SK-N-SH (cell line): ENCODE results near the gene LTBP1. TPM values are rescaled to one million over a fixed set of nuclear protein-coding genes. Genes with fewer than 3 reads are reported as not detected.

Experiments
- CTCF ChIA-PET: fragments of 300-600, 350-600 bp; formaldehyde crosslinking; extraction: SDS; loops from one replicate; lab custom pipeline; 2021; lab: Yijun Ruan, JAX
- POLR2A ChIA-PET: fragments of 350-600 bp; sonication (Branson Sonifier 250); formaldehyde crosslinking; extraction: SDS; loops from one replicate; lab custom pipeline; 2020; ENCODE audit warnings: antibody characterized with exemption, inconsistent platforms; lab: Yijun Ruan, JAX
- DNase-seq: peaks from one replicate; pipeline ENCODE4 v3.0.0; 2012
- H2AFZ ChIP-seq: fragments of 200-600 bp; sonication (generic); 2 replicates; pipeline ENCODE4 v1.8.1; 2016; ENCODE audit warnings: antibody characterized with exemption, mild to moderate bottlenecking, low read depth
- H3F3A ChIP-seq: fragments of 200-600 bp; sonication (generic); replicated peaks from 2 replicates; pipeline ENCODE3; 2016; ENCODE audit warnings: antibody characterized with exemption, mild to moderate bottlenecking; ENCODE audit not compliant: insufficient read depth
- H3K27ac ChIP-seq, 2 experiments: fragments of 200-500 bp in 1 of 2; fragments of 200-600 bp in 1 of 2; sonication (Bioruptor generic) in 1 of 2; sonication (generic), shearing (Covaris generic) in 1 of 2; 2 replicates each; pipeline versions ENCODE4 v1.5.1 to v1.6.1; 2014 to 2016; ENCODE audit warnings: low read depth in 2 of 2, inconsistent platforms in 1 of 2, low read length in 1 of 2, mild to moderate bottlenecking in 1 of 2, mixed read lengths in 1 of 2
- H3K27me3 ChIP-seq: fragments of 200-600 bp; sonication (generic), shearing (Covaris generic); 2 replicates; pipeline ENCODE4 v1.6.1; 2016; ENCODE audit warnings: mixed run types; ENCODE audit not compliant: insufficient read depth
- H3K36me3 ChIP-seq, 2 experiments: fragments of 200-500 bp in 1 of 2; fragments of 200-600 bp in 1 of 2; sonication (Bioruptor generic) in 1 of 2; sonication (generic) in 1 of 2; replicated peaks in 1 of 2; 2 replicates each; pipeline versions ENCODE3 to v1.5.1; 2014 to 2016; ENCODE audit warnings: low read length in 1 of 2, mild to moderate bottlenecking in 1 of 2; ENCODE audit not compliant: insufficient read depth in 2 of 2, control insufficient read depth in 1 of 2
- H3K4me1 ChIP-seq, 2 experiments: fragments of 200-500 bp in 1 of 2; fragments of 200-600 bp in 1 of 2; sonication (Bioruptor generic) in 1 of 2; sonication (generic), shearing (Covaris generic) in 1 of 2; 2 replicates each; pipeline versions ENCODE4 v1.5.1 to v1.6.1; 2014 to 2016; ENCODE audit warnings: low read depth in 1 of 2, low read length in 1 of 2, mixed run types in 1 of 2; ENCODE audit not compliant: insufficient read depth in 2 of 2, control insufficient read depth in 1 of 2
- H3K4me2 ChIP-seq: fragments of 200-600 bp; sonication (generic), shearing (Covaris generic); 2 replicates; pipeline ENCODE4 v1.6.1; 2017; ENCODE audit warnings: mixed run types
- H3K4me3 ChIP-seq, 2 experiments: fragments of 200-500 bp in 1 of 2; fragments of 200-600 bp in 1 of 2; sonication (Bioruptor generic) in 1 of 2; sonication (generic), shearing (Covaris generic) in 1 of 2; 2 replicates each; pipeline versions ENCODE4 v1.5.1 to v1.8.1; 2014 to 2016; ENCODE audit warnings: low read depth in 2 of 2, inconsistent platforms in 1 of 2, low read length in 1 of 2, mild to moderate bottlenecking in 1 of 2, mixed read lengths in 1 of 2, moderate library complexity in 1 of 2
- H3K79me2 ChIP-seq: fragments of 200-600 bp; sonication (generic); 2 replicates; pipeline ENCODE4 v1.8.1; 2017; ENCODE audit warnings: mild to moderate bottlenecking; ENCODE audit not compliant: insufficient read depth
- H3K9ac ChIP-seq: fragments of 200-600 bp; sonication (generic); 2 replicates; pipeline ENCODE4 v1.6.1; 2017; ENCODE audit warnings: mixed run types
- H3K9me2 ChIP-seq: fragments of 200-600 bp; sonication (generic); 2 replicates; pipeline ENCODE4 v1.6.1; 2017; ENCODE audit warnings: mixed run types
- H3K9me3 ChIP-seq: fragments of 200-600 bp; sonication (generic); 2 replicates; pipeline ENCODE4 v1.6.1; 2017; ENCODE audit warnings: mixed run types, mild to moderate bottlenecking, moderate library complexity
- H4K20me1 ChIP-seq: fragments of 200-600 bp; sonication (generic); 2 replicates; pipeline ENCODE4 v1.6.1; 2017; ENCODE audit warnings: mild to moderate bottlenecking, mixed run types; ENCODE audit not compliant: insufficient read depth
- ELF1 ChIP-seq: IDR thresholded peaks from 2 replicates; pipeline ENCODE4 v1.4.0; 2012
- EP300 ChIP-seq, 2 experiments: IDR thresholded peaks; 2 replicates each; pipeline versions ENCODE4 v1.4.0 to v1.6.1; 2012; ENCODE audit warnings: borderline replicate concordance in 1 of 2, low read depth in 1 of 2, low read length in 1 of 2
- FOXJ3 ChIP-seq: sonication (generic); formaldehyde crosslinking; IDR thresholded peaks from 2 replicates; pipeline ENCODE4 v1.5.1; 2020; ENCODE audit warnings: mild to moderate bottlenecking, missing genetic modification reagents
- GATA2 ChIP-seq: sonication (generic); formaldehyde crosslinking; IDR thresholded peaks from 2 replicates; pipeline ENCODE4 v1.5.0; 2020; ENCODE audit warnings: mild to moderate bottlenecking, missing genetic modification reagents
- JUND ChIP-seq: IDR thresholded peaks from 2 replicates; pipeline ENCODE4 v1.4.0; 2012
- MXI1 ChIP-seq: IDR thresholded peaks from 2 replicates; pipeline ENCODE4 v1.6.1; 2012; ENCODE audit warnings: mild to moderate bottlenecking, low read depth, low read length, improper control_type of control experiment
- NFIC ChIP-seq: IDR thresholded peaks from 2 replicates; pipeline ENCODE4 v1.4.0; 2012; ENCODE audit warnings: borderline replicate concordance
- NRF1 ChIP-seq: IDR thresholded peaks from 2 replicates; pipeline ENCODE4 v1.6.1; 2012; ENCODE audit warnings: low read depth, mild to moderate bottlenecking, low read length
- POLR2AphosphoS5 ChIP-seq: IDR thresholded peaks from 2 replicates; pipeline ENCODE4 v1.6.1; 2012; ENCODE audit warnings: low read depth, low read length
- RAD21 ChIP-seq: IDR thresholded peaks from 2 replicates; pipeline ENCODE4 v1.6.1; 2012; ENCODE audit warnings: mild to moderate bottlenecking, low read length
- RFX5 ChIP-seq: IDR thresholded peaks from 2 replicates; pipeline ENCODE4 v1.6.1; 2012; ENCODE audit warnings: mild to moderate bottlenecking, improper control_type of control experiment, low read length
- RXRA ChIP-seq: IDR thresholded peaks from 2 replicates; pipeline ENCODE4 v1.4.0; 2012; ENCODE audit warnings: low read depth, mild to moderate bottlenecking, borderline replicate concordance
- TAF1 ChIP-seq: IDR thresholded peaks from 2 replicates; pipeline ENCODE4 v1.6.1; 2012; ENCODE audit warnings: low read depth, mild to moderate bottlenecking, low read length, moderate library complexity, borderline replicate concordance
- TCF12 ChIP-seq: IDR thresholded peaks from 2 replicates; pipeline ENCODE4 v1.4.0; 2012
- WGBS: methylation state at CpG from one replicate; pipeline ENCODE4 v1.1.6; 2017; ENCODE audit warnings: low lambda C conversion rate; 5-methylcytosine and 5-hydroxymethylcytosine counted together
- polyA plus RNA-seq, 3 experiments: library from polyadenylated mRNA; depleted of rRNA; stranded (reverse); fragments of >200 nt; gene quantifications; 2 replicates each; pipeline ENCODE4 v1.2.3, GENCODE V29; 2012
- TF ChIP-seq, protein P1 (sequence below): IDR thresholded peaks from 2 replicates; pipeline ENCODE4 v1.4.0; 2012; ENCODE audit warnings: low read depth

The LTBP1 gene
- polyA plus RNA-seq, 1 of the 3 experiments (the other 2 are of a cell fraction) = 467 TPM

- no peak for TF ChIP-seq FOXJ3
- TF ChIP-seq MXI1 = no peak
- TF ChIP-seq TAF1 = no peak
- no peak for TF ChIP-seq ELF1
- TF ChIP-seq RAD21 = no peak
- TF ChIP-seq RXRA = no peak
- CTCF ChIA-PET = interaction anchor here (0.6 to 1.7 kb wide), 2 partner anchors 9 to 317 kb away, joined by 3 to 10 read pairs; no protein-coding TSS in a partner anchor
- WGBS = 71% methylated on average over 3 of the region's 3 CpGs
Measured at GRCh38 chr2:33042819-33043218, 96.1 kb downstream of the LTBP1 start.

GRCh38 chr2:33047939-33048338 is 101.2 kb downstream of the LTBP1 start:
- peak; percentile 13; the same call in 1 of the 2 replicates for TF ChIP-seq NFIC
- TF ChIP-seq NRF1 = no peak
- TF ChIP-seq GATA2 (CRISPR knock-in tag) = no peak
- no peak for TF ChIP-seq RFX5
- TF ChIP-seq, protein P1, sequence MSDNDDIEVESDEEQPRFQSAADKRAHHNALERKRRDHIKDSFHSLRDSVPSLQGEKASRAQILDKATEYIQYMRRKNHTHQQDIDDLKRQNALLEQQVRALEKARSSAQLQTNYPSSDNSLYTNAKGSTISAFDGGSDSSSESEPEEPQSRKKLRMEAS = no peak
- TF ChIP-seq TCF12 = peak; percentile 59
- TF ChIP-seq EP300 (IDR thresholded peaks at IDR 0.05; ENCODE audit: borderline replicate concordance in 1 of 2, low read depth in 1 of 2, low read length in 1 of 2) = peak in 1 of 2 experiments; percentile 37; a peak in 1 of 4 replicates
- peak; percentile 51 for TF ChIP-seq JUND
- TF ChIP-seq POLR2AphosphoS5 = no peak
- TF ChIP-seq RAD21 = no peak
- no peak for DNase-seq

More at GRCh38 chr2:33042819-33043218, 96.1 kb downstream of the LTBP1 start:
- peaks cover 3% of the 10 kb centered on the region; the same call in 1 of the 2 replicates for H3K79me2 ChIP-seq
- H3F3A ChIP-seq = no peaks in the 10 kb centered on the region
- H3K9me2 ChIP-seq = no peaks in the 10 kb centered on the region
- POLR2A ChIA-PET = no interaction called here
- no peak overlapping the region for H2AFZ ChIP-seq
- H3K4me3 ChIP-seq = no peak overlapping the region
- H4K20me1 ChIP-seq = no peaks in the 10 kb centered on the region
- H3K4me2 ChIP-seq = no peak overlapping the region
- no peak for DNase-seq
- no peak overlapping the region for H3K27ac ChIP-seq
- H3K36me3 ChIP-seq = no peaks in the 10 kb centered on the region
- H3K27me3 ChIP-seq = no peaks in the 10 kb centered on the region
- no peaks in the 10 kb centered on the region for H3K9me3 ChIP-seq
- H3K9ac ChIP-seq = no peak overlapping the region
- H3K4me1 ChIP-seq = no peaks in the 10 kb centered on the region

More at GRCh38 chr2:33047939-33048338, 101.2 kb downstream of the LTBP1 start:
- H3F3A ChIP-seq = no peaks in the 10 kb centered on the region
- no peak overlapping the region for H3K4me3 ChIP-seq
- no peaks in the 10 kb centered on the region for H4K20me1 ChIP-seq
- no peak overlapping the region for H3K9ac ChIP-seq
- H2AFZ ChIP-seq = no peak overlapping the region
- no peaks in the 10 kb centered on the region for H3K9me2 ChIP-seq
- H3K36me3 ChIP-seq = no peaks in the 10 kb centered on the region
- H3K9me3 ChIP-seq = no peaks in the 10 kb centered on the region
- H3K4me1 ChIP-seq = peaks cover 0 to 2% of the 10 kb centered on the region in 2 experiments; a peak in 1 of 4 replicates
- POLR2A ChIA-PET = no interaction called here
- peaks cover 3% of the 10 kb centered on the region; the same call in 1 of the 2 replicates for H3K79me2 ChIP-seq
- H3K27me3 ChIP-seq = no peaks in the 10 kb centered on the region
- H3K27ac ChIP-seq = 0 out of 4 replicates have a peak overlapping the region, but pooled peaks of 1 of the 2 experiments have one; percentile 0
- 12% methylated on average over 2 of the region's 2 CpGs for WGBS
- no peak overlapping the region; the same call in 1 of the 2 replicates for H3K4me2 ChIP-seq
- CTCF ChIA-PET = interaction anchor here (1.1 kb wide), 1 partner anchor 14 kb away, joined by 3 read pairs; no protein-coding TSS in a partner anchor
